Hepatocyte (in vitro differentiated cells): Measurements from ENCODE around the gene PRKCA. TPM values are rescaled to one million over a fixed set of nuclear protein-coding genes. Genes with fewer than 3 reads are reported as not detected.

ENCODE experiments used
- DNase-seq: peaks from one replicate; pipeline ENCODE4 v3.0.0-alpha.2; 2016; ENCODE audit warnings: low spot score
- H2AFZ ChIP-seq: fragments of 200-600 bp; sonication (generic); 2 replicates; pipeline ENCODE4 v1.6.0; 2016; ENCODE audit warnings: antibody characterized with exemption, mild to moderate bottlenecking
- H3K27ac ChIP-seq: fragments of 200-600 bp; sonication (generic); 2 replicates; pipeline ENCODE4 v1.5.1; 2016; ENCODE audit warnings: mild to moderate bottlenecking
- H3K27me3 ChIP-seq: fragments of 200-600 bp; sonication (generic); 2 replicates; pipeline ENCODE4 v1.6.1; 2016
- H3K36me3 ChIP-seq: fragments of 200-600 bp; sonication (generic); replicated peaks from 2 replicates; pipeline ENCODE4 v1.5.1; 2016; ENCODE audit warnings: low read depth; ENCODE audit not compliant: insufficient read depth
- H3K4me1 ChIP-seq: fragments of 200-600 bp; sonication (generic); 2 replicates; pipeline ENCODE4 v1.5.1; 2016; ENCODE audit warnings: mild to moderate bottlenecking, moderate library complexity; ENCODE audit not compliant: insufficient read depth
- H3K4me2 ChIP-seq: fragments of 200-600 bp; sonication (generic); 2 replicates; pipeline ENCODE4 v1.6.0; 2016
- H3K4me3 ChIP-seq: fragments of 200-600 bp; sonication (generic); 2 replicates; pipeline ENCODE4 v1.5.1; 2016; ENCODE audit warnings: mild to moderate bottlenecking
- H3K79me2 ChIP-seq: fragments of 200-600 bp; sonication (generic); 2 replicates; pipeline ENCODE4 v1.6.0; 2017; ENCODE audit warnings: mild to moderate bottlenecking
- H3K9me2 ChIP-seq: fragments of 200-600 bp; sonication (generic); replicated peaks from 2 replicates; pipeline ENCODE4 v1.6.0; 2017; ENCODE audit warnings: mild to moderate bottlenecking; ENCODE audit not compliant: insufficient read depth
- H3K9me3 ChIP-seq: fragments of 200-600 bp; sonication (generic); 2 replicates; pipeline ENCODE4 v1.5.1; 2016; ENCODE audit warnings: low read depth, mild to moderate bottlenecking
- H4K20me1 ChIP-seq: fragments of 200-600 bp; sonication (generic); 2 replicates; pipeline ENCODE4 v1.6.0; 2016; ENCODE audit warnings: mild to moderate bottlenecking; ENCODE audit not compliant: insufficient read depth, poor library complexity, severe bottlenecking
- EZH2 ChIP-seq: fragments of 200-600 bp; sonication (generic); IDR thresholded peaks from 2 replicates; pipeline ENCODE4 v1.6.1; 2016; ENCODE audit warnings: antibody characterized with exemption, mild to moderate bottlenecking, borderline replicate concordance
- EZH2phosphoT487 ChIP-seq: fragments of 200-600 bp; sonication (generic); IDR thresholded peaks from one replicate; pipeline ENCODE4 v1.6.1; 2018; ENCODE audit warnings: antibody characterized with exemption, mild to moderate bottlenecking, low read depth, moderate library complexity; ENCODE audit not compliant: unreplicated experiment, severe bottlenecking
- WGBS: methylation state at CpG from one replicate; pipeline ENCODE4 v1.1.6; 2016; ENCODE audit warnings: low lambda C conversion rate; ENCODE audit errors: missing lambda C conversion rate; 5-methylcytosine and 5-hydroxymethylcytosine counted together
- polyA plus RNA-seq: library from polyadenylated mRNA; unstranded; fragments of >200 nt; fragmentation: Nextera tagmentation; extraction: Ambion mirVana; gene quantifications from 2 replicates; pipeline ENCODE4 v1.2.1, GENCODE V29; 2016
- total RNA-seq: library from RNA; depleted of rRNA; stranded (reverse); fragments of >200 nt; gene quantifications from 2 replicates; pipeline ENCODE4 v1.2.3, GENCODE V29; 2014
- TF ChIP-seq, protein P1 (sequence below): fragments of 200-600 bp; sonication (generic); IDR thresholded peaks from 2 replicates; pipeline ENCODE4 v1.5.1; 2016; ENCODE audit warnings: antibody characterized with exemption, mild to moderate bottlenecking; ENCODE audit not compliant: poor library complexity

PRKCA gene
- total and polyA plus RNA-seq, 2 experiments from 2014 or later, result 5.9 to 18.5 TPM

GRCh38 chr17:66417300-66417719, 114.9 kb downstream of the PRKCA start:
- Histone ChIP-seq H3K9me3 (no peaks in the 10 kb centered on the region), H3K4me2 (no peak overlapping the region), H3K4me3 (no peak overlapping the region), H3K79me2 (peaks cover 47% of the 10 kb centered on the region), H3K36me3 (no peaks in the 10 kb centered on the region), H3K4me1 (peaks cover 8% of the 10 kb centered on the region), H3K9me2 (no peaks in the 10 kb centered on the region), H4K20me1 (no peaks in the 10 kb centered on the region), H2AFZ (no peak overlapping the region), H3K27ac (no peak overlapping the region), H3K27me3 (no peaks in the 10 kb centered on the region)
- TF ChIP-seq, protein P1, sequence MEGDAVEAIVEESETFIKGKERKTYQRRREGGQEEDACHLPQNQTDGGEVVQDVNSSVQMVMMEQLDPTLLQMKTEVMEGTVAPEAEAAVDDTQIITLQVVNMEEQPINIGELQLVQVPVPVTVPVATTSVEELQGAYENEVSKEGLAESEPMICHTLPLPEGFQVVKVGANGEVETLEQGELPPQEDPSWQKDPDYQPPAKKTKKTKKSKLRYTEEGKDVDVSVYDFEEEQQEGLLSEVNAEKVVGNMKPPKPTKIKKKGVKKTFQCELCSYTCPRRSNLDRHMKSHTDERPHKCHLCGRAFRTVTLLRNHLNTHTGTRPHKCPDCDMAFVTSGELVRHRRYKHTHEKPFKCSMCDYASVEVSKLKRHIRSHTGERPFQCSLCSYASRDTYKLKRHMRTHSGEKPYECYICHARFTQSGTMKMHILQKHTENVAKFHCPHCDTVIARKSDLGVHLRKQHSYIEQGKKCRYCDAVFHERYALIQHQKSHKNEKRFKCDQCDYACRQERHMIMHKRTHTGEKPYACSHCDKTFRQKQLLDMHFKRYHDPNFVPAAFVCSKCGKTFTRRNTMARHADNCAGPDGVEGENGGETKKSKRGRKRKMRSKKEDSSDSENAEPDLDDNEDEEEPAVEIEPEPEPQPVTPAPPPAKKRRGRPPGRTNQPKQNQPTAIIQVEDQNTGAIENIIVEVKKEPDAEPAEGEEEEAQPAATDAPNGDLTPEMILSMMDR, result no peak
- TF ChIP-seq EZH2phosphoT487 (no peak), EZH2 (no peak)
- WGBS, result 56% methylated on average over 2 of the region's 2 CpGs
- no peak for DNase-seq

- no peaks in the 10 kb centered on the region for H3K9me3 ChIP-seq
- no peak overlapping the region for H3K4me2 ChIP-seq
- H3K36me3 ChIP-seq, result no peaks in the 10 kb centered on the region
- no peak overlapping the region for H3K4me3 ChIP-seq
- no peak overlapping the region for H2AFZ ChIP-seq
- TF ChIP-seq EZH2 (no peak), EZH2phosphoT487 (no peak)
- TF ChIP-seq, protein P1, result no peak
- H3K79me2 ChIP-seq, result peaks cover 45% of the 10 kb centered on the region
- H3K4me1 ChIP-seq, result peaks cover 5% of the 10 kb centered on the region
- H4K20me1 ChIP-seq, result no peaks in the 10 kb centered on the region
- no peaks in the 10 kb centered on the region for H3K27me3 ChIP-seq
- WGBS, result 56% methylated on average over 3 of the region's 3 CpGs
- no peaks in the 10 kb centered on the region for H3K9me2 ChIP-seq
- peak overlapping the region; percentile 0 for H3K27ac ChIP-seq
- DNase-seq, result no peak
Observed at GRCh38 chr17:66420961-66421371, 118.6 kb downstream of the PRKCA start.

DNA sequence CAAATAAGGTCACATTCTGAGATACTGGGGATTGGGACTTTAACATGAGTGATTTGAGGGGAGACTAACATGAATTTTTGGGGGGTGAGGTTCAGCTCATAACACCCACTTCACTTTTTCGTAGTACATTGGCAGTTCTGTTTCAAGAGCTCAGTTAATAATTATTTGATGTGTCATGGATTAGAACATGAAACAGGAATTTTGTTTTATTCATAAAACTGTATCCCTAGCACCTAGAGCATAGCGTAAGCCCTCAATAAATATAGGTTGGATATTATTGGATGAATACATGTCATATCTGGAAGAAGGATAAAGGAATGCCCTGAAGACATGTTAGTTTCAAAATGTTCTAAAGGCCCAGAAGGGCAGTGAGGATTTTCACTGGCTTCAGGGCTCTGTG, 119.8 kb downstream of the PRKCA start:
- no peak for TF ChIP-seq EZH2phosphoT487
- no peak for TF ChIP-seq EZH2
- TF ChIP-seq, protein P1, result no peak
- WGBS, result 96% methylated on average over 2 of the region's 2 CpGs
- Histone ChIP-seq H3K27me3 (no peaks in the 10 kb centered on the region), H3K79me2 (peaks cover 50% of the 10 kb centered on the region), H3K4me1 (peaks cover 1% of the 10 kb centered on the region), H3K27ac (no peak overlapping the region), H3K4me2 (no peak overlapping the region), H3K9me3 (no peaks in the 10 kb centered on the region), H3K36me3 (no peaks in the 10 kb centered on the region), H3K4me3 (no peak overlapping the region), H4K20me1 (no peaks in the 10 kb centered on the region), H2AFZ (no peak overlapping the region), H3K9me2 (no peaks in the 10 kb centered on the region)
- DNase-seq, result no peak
